HG03159 (cell line): ENCODE measurements around the gene SLC66A2.
"Not testable (repeated sequence)": the region's sequence is repeated elsewhere in the genome, so short reads cannot be mapped to it uniquely, and the experiment has no call there.

Experiments used
- ATAC-seq: cut with Tn5 transposase; IDR thresholded peaks from one replicate; pipeline ENCODE4 v1.9.1; 2021; ENCODE audit warnings: mild to moderate bottlenecking, moderate library complexity; ENCODE audit not compliant: unreplicated experiment

SLC66A2 gene

DNA sequence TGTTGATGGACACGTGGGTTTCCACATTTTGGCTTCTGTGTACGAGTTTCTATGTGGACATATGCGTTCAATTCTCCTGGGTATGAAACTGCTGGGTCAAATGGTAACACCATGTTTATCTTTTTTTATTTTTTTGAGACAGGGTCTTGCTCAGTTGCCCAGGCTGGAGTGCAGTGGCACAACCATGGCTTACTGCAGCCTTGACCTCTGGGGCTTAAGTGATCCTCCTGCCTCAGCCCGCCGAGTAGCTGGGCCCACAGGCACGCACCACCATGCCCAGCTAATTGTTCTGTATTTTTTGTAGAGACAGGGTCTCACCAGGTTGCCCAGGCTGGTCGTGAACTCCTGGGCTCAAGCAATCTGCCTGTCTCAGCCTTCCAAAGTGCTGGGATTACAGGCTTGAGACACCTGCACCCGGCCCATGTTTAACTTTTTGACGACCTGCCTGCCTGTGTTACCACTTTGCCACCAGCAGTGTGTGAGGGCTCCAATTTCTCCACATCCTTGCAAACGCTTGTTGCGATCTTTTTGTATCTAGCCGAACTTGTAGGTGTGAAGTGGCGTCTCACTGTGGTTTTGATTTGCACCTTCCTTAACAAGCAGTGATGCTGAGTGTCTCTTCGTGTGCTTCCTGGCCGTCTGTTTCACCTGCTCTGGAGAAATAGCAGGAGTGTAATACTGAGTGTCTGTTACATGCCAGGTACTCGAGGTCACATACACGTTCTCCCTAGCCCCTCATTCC lies 19.9 kb upstream of the SLC66A2 start:
- ATAC-seq = no peak

DNA sequence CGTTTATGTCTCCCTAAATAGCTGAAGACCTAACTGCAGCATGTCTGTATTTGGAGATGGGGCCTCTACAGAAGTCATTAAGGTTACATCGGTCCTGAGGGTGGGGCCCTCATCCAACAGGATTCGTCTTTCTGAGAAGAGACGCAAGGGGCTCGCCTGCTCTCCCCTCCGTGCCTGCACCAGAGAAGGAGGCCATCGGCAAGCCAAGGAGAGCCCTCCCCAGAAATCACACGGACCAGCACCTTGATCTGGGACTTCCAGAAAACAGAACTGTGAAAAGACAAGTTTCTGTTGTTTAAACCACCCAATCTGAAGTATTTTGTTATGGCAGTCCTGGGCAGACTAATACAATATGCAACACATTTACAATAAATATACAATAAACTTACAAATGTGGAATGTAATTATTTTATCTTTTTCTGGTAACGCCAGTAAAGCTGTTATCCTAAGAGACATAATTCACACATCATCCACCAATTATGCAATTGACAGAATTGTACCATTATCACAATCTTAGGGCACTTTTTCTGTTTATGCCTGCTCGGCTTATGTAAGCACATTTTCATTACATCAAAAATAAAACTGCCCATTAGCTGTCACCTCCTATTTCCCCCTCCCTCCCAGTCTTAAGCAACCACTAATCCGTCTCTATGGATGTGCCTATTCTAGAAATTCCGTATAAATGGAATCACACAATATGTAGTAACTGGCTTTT lies 19.1 kb upstream of the SLC66A2 start:
- no peak for ATAC-seq

DNA sequence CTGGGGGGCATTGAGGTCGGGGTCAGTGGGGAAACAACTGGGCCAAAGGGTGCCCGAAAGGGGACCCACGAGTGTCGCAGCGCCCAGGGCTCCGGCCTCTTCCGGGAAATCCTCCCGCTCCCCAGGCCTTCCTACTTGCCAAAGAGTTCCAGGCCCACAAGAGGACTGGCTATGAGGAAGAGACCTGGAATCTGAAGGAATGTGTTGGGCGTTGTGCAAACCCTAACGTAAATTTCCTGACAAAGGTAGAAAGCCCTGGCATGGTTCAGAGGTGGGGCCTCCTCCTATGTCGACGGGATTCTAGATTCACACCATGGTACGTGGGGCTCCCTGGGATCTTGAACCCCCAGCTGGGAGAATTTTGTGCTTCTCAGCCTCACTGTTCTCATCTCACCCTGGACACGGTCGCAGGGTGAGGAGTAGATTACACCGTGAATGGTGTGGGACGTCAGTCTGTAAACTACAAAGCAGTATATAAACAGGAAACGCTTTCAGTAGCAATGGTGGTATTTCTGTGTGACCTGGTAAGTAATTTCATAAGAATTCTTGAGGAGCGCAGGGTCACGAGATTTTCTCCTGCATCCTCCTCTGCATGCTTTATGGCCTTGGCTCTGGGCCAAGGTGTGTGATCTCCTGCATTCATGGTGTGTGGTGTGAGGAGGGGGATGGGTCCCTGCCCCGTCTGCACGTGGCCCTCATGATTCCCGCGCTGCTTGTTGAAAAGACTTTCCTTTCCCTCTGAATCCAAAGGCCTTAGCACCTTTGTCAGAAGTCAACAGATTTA lies 13.9 kb upstream of the SLC66A2 start:
- ATAC-seq = no peak

DNA sequence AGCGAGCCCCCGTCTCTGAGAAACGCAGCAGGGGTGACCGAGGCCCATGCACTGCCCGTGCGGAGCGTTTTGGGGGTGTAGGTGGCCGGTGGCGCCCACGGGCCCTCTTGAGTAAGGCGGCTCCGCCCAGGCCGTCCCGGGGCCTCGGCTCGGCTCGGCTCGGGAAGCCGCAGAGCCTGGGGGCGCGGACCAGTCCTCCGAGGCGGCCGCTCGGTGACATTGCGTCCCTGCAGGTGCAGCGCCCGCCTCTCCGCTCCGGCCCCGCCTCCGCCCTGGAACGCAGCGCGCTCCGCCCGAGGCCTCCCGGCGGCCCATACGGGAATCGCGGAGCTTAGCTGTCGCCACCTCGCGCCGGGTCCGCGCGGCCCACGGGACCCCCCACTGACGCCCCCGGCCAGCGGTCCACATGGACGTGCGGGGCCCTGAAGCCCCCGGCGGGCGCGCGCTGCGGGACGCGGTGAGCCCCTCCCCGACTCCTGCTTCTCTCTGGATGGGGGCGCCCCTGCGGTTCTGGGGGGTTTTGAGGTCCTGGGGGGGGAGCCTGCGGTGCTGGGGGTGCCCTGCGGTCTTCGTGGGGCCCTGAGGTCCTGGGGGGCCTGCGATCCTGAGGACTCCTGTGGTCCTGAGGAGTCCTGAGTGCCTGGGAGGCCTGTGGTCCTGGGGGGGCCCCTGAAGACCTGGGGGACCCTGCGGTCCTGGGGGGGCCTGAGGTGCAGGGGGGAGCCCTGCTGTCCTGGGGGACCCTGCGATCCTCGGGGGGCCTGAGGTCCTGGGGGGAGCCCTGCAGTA lies 13.1 kb upstream of the SLC66A2 start, which contains the start of gene HSBP1L1:
HSBP1L1 (plus strand) TSS at position 314 of the 789 bp plus-strand sequence; CDS start at position 407, 93 bp downstream.
- peak; percentile 60 for ATAC-seq

DNA sequence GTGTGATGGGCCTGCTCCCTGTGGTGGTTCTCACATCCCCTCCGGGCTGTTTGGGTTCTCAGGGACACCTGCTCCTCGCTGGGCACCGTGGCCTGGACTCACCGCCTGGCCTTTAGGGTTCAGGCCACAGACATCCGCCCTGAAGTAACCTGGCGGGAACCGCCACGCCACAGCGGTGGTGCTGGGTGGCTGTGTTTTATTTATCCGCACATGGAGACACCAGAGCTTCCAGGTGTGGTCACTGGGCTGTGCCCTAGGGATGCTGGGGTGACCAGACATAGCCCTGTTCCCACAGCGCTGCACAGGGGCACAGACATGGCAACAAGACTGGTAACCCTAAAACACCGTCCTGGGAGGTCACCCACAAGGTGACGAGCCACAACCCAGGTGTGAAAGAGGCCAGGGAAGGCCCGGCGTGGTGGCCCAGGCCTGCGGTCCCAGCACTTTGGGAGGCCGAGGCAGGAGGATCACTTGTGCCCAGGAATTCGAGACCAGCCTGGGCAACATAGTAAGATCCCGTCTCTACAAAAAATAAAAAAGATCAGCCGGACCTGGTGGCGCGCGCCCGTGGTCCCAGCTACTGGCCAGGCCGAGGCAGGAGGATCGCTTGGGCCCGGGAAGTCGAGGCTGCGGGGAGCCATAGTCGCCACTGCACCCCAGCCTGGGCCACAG lies 12.3 kb upstream of the SLC66A2 start:
- no peak for ATAC-seq

DNA sequence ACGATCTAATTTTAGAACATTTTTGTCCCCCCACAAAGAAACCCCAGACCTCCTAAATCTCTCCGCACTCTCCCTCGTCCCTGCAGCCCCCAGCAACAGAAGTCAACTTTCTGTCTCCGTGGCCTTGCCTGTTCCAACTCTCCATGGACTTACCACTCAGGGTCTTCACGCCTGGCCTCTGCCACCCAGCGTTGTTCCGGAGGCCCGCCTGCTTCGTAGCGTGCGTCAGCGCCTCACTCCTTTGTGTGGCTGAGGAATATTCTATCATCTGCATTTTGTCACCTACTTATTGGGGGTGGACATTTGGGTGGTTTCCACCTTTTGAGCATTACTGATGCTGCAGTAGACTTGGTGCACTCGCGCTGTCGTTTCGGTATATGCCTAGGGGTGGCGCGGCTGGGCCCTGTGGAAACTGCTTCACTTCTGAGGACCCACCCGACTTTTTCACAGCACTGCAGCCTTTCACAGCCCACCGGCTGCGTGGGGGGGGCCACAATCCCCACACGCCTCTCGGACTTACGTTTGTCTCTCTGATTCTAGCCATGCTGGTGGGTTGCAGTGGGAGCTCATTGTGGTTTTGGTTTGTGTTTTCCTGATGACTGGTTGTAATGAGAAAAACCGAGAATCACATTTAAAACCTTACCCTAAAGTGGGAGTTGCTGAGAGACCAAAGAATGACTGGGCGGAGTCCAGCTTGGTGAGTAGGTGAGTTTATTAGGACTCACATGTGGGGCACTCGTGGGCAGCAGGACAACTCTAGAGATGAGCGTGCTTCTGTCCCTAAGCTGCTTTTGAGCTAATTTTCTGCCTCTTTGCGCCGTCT lies 11.6 kb upstream of the SLC66A2 start:
- ATAC-seq = peak; percentile 57

DNA sequence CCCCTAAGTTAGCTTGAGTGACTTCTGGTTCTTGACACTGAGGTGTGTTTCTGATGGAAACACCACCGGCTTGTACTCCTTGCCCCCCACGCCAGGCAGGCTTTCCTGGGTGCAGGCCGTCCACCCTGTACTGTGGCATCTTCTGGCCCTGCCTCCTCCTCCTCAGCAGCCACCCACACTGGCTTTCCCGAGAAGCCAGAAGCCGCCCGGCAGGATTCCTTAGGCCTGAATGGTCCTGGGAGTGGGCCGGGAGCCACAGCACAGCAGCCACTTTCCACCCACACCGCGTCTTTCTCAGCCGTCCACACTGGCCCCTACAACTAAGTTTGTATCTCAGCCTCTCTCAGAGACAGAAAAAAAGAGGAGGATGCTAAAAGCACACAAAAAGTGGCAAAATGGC lies 10.9 kb upstream of the SLC66A2 start:
- ATAC-seq = no peak

DNA sequence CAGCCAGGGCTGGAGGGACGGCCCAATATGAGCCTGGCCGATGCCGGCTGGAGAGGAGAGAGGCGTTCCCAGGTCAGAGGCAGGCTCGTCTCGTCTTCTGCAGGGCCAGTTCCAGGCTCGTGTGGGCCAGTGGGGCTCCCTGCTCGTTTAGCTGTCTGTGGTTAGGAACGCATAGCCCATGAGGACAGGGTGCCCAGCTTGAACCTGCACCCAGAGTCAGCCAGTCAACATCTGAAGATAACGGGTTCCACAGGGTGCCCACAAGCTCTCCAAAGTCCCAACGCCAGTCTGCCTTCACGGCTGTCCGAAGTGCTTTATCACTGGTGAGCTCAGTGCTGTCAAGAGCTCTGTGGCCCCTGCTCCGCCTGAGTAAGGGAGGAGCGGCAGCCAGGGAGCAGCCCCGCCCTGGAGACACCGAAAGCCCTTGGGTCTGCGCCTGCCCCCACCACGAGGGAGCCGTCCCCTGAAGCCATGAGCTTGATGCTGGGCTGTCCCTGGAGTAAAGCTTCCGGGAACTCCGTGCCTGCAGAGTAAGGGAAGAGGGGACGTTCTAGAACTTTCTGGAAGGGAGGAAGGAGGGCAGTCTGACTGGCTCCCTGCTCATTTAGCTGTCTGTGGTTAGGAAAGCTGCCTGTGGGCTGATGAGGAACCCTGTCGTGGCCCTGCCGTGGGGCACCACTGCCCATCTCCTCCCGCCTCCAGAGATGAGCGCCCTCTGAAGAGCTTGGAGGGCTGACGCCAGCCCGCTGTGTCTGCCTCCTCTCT lies 10.3 kb upstream of the SLC66A2 start:
- ATAC-seq = no peak

DNA sequence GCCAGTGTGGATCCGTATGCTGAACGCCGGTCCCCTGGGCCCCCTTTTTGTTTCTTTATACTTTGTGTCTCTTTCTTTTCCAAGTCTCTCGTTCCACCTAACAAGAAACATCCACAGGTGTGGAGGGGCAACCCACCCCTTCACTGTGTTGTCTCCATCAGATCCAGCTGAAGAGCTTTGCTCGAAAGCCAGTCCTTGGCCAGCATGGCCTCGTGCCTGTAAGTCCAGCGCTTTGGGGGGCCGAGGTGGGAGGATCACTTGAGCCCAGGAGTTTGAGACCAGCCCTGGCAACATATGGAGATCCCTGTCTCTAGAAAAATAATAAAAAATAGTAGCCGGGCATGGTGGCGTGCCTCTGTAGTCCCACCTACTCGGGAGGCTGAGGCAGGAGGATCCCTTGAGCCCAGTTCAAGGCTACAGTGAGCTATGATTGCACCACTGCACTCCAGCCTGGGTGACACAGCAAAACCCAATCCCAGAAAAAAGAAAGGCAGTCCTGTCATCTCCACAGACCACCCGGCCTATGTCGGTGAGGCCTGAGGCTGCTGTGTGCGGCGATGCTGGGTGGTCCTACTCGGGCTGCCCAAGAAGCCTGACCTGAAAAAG lies 9.6 kb upstream of the SLC66A2 start:
- no peak for ATAC-seq

DNA sequence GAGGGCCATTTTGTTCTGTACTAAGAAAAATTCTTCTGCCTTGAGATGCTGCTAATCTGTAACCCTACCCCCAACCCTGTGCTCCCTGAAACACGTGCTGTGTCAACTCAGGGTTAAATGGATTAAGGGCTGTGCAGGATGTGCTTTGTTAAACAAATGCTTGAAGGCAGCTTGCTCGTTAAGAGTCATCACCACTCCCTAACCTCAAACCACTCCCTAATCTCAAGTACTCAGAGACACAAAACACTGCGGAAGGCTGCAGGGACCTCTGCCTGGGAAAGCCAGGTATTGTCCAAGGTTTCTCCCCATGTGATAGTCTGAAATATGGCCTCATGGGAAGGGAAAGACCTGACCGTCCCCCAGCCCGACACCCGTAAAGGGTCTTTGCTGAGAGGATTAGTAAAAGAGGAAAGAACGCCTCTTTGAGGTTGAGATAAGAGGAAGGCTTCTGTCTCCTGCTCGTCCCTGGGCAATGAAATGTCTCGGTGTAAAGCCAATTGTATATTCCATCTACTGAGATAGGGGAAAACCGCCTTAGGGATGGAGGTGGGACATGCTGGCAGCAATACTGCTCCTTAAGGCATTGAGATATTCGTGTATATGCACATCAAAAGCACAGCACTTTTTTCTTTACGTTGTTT lies 8.8 kb upstream of the SLC66A2 start:
- not testable (repeated sequence) for ATAC-seq

DNA sequence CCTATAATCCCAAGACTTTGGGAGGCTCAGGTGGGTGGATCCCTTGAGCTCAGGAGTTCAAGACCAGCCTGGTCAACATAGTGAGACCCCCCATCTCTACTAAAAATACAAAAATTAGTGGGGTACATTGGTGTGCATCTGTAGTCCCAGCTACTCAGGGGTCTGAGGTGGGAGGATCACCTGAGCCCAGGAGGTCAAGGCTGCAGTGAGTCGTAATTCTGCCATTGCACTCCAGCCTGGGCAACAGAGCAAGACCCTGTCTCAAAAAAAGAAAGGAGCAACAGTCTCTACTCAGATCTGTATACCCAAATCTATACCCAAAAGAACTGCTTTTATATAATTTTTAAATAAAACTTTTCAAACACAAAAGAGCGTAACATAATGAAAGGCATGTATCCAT lies 7.5 kb upstream of the SLC66A2 start:
- no peak for ATAC-seq

DNA sequence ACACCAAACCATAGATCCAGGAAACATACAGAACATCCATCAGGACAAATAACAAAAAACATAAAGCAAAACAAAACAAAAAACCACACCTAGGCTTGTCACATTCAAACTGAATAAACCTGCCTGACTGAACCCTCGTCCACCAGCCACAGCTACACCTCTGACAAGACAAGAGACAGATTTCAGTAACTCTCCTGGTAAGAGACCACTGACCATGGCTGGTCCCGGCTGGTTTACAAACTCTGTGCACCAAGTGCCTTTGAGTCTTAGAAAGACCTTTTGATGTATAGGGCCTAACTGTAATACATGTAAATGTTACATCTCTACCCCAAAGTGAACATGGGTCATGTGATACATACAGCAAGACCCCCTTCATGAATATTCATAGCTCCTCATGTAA lies 4.8 kb upstream of the SLC66A2 start:
- ATAC-seq = no peak

DNA sequence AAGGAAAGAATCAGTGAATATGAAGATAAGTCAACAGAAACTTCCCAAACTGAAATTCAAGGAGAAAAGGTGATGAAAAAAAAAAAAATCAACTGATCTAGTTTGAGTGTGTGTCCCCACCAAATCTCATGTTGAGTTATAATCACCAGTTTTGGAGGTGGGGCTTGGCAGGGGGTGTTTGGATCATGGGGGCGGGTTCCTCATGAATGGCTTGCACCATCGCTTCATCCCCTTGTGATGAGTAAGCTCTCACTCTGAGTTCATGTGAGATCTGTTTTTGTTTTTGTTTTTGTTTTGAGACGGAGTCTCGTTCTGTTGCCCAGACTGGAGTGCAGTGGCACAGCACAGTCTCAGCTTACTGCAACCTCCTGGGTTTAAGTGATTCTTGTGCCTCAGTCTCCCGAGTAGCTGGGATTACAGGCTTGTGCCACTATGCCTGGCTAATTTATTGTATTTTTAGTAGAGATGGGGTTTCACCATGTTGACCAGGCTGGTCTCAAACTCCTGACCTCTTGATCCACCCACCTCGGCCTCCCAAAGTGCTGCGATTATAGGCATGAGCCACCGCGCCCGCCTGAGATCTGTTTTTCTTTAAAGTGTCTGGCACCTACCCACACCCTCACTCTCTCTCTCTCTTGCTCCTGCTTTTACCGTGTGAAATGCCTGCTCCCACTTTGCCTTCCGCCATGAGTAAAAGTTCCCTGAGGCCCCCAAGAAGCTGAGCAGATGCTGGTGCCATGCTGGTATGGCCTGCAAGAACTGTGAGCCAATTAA lies 4.0 kb upstream of the SLC66A2 start:
- ATAC-seq = no peak

DNA sequence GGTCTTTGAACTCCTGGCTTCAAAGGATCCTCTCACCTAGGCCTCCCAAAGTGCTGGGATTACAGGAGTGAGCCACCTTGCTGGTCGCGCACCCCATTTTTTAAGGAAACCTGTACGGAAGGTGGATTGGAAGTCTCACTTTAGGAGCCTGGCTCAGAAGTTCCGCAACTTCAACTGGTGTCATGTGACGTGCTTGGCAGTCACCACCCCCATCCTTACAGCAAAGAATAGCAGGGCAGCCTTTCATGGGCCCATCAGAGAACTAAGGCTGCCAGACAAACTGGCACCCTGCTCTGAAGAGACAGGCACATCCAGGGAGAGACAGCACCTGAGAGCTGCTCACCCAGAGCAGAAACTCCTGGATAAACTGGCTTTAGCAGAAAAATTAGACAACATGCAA lies 3.3 kb upstream of the SLC66A2 start:
- ATAC-seq = no peak

DNA sequence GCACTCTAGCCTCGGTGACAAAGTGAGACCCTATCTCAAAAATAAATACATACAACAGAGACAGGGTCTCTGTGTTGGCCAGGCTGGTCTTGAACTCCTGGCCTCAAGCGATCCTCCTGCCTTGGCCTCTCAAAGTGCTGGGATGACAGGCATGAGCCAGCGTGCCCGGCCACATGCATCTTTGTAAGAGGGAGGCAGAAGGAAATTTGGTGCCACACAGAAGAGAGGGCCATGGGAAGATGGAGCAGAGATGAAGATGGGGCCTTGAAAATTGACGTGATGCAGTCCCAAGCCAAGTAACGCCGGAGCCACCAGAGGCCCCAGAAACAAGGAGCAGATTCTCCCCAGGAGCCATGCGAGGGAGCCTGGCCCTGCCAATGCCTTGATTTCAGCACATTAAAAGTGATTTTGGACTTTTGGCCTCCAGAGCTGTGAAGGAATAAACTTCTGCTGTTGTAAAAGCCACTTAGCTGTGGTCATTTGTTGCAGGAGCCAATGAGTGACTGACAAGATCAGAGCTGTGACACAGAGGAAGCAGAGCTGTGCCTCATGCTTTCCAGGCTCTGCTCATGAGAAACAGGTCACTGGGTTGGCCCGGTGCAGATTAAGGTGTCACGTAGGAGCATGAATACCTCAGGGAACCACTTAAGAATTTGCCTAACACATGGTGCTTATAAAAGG lies 2.7 kb upstream of the SLC66A2 start:
- no peak for ATAC-seq

DNA sequence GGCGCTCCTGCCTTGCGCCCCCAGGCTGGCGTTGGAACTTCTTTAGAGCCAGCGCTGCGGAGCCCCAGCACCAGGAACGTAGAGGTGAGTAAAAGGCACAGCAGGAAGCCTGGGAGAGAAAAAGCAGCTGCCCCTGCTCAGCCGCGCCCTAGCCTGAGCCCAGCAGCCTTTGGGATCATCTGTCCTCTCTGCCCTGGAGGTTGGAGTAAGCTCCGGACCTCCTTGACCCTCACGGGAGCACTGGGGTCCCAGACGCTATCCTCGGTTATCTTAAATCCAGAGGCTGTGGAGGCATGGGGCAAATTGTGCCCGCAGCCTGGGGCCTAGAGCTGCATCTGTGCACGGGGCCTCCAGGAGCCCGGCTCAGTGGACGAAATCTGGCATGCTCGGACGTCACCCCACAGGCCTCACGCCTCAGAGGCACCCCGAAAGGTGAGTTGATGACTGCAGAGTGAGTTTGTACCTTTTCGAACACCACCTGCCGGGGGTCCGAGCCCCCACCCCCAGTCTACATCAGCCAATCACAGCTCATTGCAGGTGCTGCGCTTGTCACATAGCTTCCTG lies 1.6 kb upstream of the SLC66A2 start:
- ATAC-seq = no peak
